Measurements from ENCODE around the gene ITGA5. TPM values are rescaled to one million over a fixed set of nuclear protein-coding genes. Genes with fewer than 3 reads are reported as not detected.

ITGA5 gene
- total RNA-seq, 1 donor from 2014 or later = 116 TPM

GRCh38 chr12:54350743-54351142 lies 68.3 kb downstream of the ITGA5 start:
- TF ChIP-seq, protein P1, sequence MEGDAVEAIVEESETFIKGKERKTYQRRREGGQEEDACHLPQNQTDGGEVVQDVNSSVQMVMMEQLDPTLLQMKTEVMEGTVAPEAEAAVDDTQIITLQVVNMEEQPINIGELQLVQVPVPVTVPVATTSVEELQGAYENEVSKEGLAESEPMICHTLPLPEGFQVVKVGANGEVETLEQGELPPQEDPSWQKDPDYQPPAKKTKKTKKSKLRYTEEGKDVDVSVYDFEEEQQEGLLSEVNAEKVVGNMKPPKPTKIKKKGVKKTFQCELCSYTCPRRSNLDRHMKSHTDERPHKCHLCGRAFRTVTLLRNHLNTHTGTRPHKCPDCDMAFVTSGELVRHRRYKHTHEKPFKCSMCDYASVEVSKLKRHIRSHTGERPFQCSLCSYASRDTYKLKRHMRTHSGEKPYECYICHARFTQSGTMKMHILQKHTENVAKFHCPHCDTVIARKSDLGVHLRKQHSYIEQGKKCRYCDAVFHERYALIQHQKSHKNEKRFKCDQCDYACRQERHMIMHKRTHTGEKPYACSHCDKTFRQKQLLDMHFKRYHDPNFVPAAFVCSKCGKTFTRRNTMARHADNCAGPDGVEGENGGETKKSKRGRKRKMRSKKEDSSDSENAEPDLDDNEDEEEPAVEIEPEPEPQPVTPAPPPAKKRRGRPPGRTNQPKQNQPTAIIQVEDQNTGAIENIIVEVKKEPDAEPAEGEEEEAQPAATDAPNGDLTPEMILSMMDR (conservative IDR thresholded peaks at IDR 0.05; ENCODE audit: low read depth, low read length) = no peak
- no peak for DNase-seq (ENCODE audit: low read depth)
- H3K4me3 ChIP-seq (ENCODE audit: low read depth, low read length) = no peak overlapping the region

DNA sequence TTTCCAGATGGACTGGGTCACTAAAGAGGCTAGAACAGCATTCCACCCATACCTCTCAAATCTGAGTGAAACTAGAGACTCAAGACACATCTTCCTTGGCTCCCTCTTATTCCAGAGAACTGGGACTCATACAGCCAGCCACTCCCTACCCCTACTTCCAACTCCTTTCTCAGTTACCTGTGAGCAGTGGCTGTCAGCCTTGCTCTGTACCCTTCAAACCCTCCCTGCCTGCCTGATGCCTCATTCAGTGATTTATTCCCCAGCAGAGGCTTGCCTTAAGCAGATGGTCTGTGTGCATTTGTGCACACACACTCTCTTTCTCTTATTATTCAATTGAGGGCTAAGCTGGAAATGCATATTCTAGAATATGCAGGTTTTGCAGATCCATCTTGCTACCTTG lies 69.4 kb downstream of the ITGA5 start:
- DNase-seq (ENCODE audit: low read depth) = no peak
- H3K4me3 ChIP-seq (ENCODE audit: low read depth, low read length) = no peak overlapping the region

GRCh38 chr12:54349036-54349435 lies 70.0 kb downstream of the ITGA5 start:
- TF ChIP-seq, protein P1 (conservative IDR thresholded peaks at IDR 0.05; ENCODE audit: low read depth, low read length) = no peak
- H3K4me3 ChIP-seq (ENCODE audit: low read depth, low read length) = no peak overlapping the region
- no peak for DNase-seq (ENCODE audit: low read depth)

More for the DNA sequence above, 69.4 kb downstream of the ITGA5 start:
- TF ChIP-seq, protein P1 (conservative IDR thresholded peaks at IDR 0.05; ENCODE audit: low read depth, low read length) = no peak

Other genes starting within 250 kb of the ITGA5 start
- 44.6 and 48.0 TPM in 2 replicates for gene SMUG1, start 230.3 kb downstream of the ITGA5 start, total RNA-seq
- 61.5 and 67.3 TPM in 2 replicates for gene CBX5, start 139.1 kb downstream of the ITGA5 start, total RNA-seq
- gene HNRNPA1, start 138.5 kb downstream of the ITGA5 start, total RNA-seq = 941 and 1,064 TPM in 2 replicates
- gene NFE2, start 118.3 kb downstream of the ITGA5 start, total RNA-seq = not detected in 2 replicates
- 107 and 144 TPM in 2 replicates for gene COPZ1, start 94.1 kb downstream of the ITGA5 start, total RNA-seq
- gene GPR84, start 54.8 kb downstream of the ITGA5 start, total RNA-seq = not detected in 2 replicates
- 3.9 and 4.3 TPM in 2 replicates for gene ZNF385A, start 34.5 kb downstream of the ITGA5 start, total RNA-seq
- not detected in 2 replicates for gene GTSF1, start 54.3 kb upstream of the ITGA5 start, total RNA-seq
- gene NCKAP1L, start 78.5 kb upstream of the ITGA5 start, total RNA-seq = not detected in 2 replicates
- 0.14 and 0.63 TPM in 2 replicates for gene PDE1B, start 130.3 kb upstream of the ITGA5 start, total RNA-seq
- 0.87 and 11.1 TPM in 2 replicates for gene PPP1R1A, start 169.4 kb upstream of the ITGA5 start, total RNA-seq
- not detected in 2 replicates for gene LACRT, start 215.6 kb upstream of the ITGA5 start, total RNA-seq
- gene DCD, start 229.1 kb upstream of the ITGA5 start, total RNA-seq = not detected in 2 replicates